Aorta (tissue), 5 donors: ENCODE measurements around the gene IHH. TPM values are rescaled to one million over a fixed set of nuclear protein-coding genes. Genes with fewer than 3 reads are reported as not detected.

ENCODE experiments used
- ATAC-seq: fragments of 200-7000 bp; cut with Tn5 transposase; one replicate; pipeline ENCODE4 v1.9.1; 2022; ENCODE audit warnings: moderate library complexity; ENCODE audit not compliant: low FRiP score
- DNase-seq, 2 donors: peaks; one replicate each; pipeline ENCODE4 v3.0.0-alpha.2; 2020
- H3K27ac ChIP-seq, 2 donors: one replicate each; pipeline ENCODE4 v1.5.1; 2013; ENCODE audit warnings: low read length in 2 of 2, mild to moderate bottlenecking in 2 of 2, moderate library complexity in 2 of 2, control low read depth in 1 of 2, inconsistent platforms in 1 of 2, low read depth in 1 of 2
- H3K27me3 ChIP-seq, 2 donors: one replicate each; pipeline ENCODE4 v1.6.1; 2013; ENCODE audit warnings: control low read depth in 1 of 2, low read length in 1 of 2, mild to moderate bottlenecking in 1 of 2, moderate library complexity in 1 of 2; ENCODE audit not compliant: insufficient read depth in 2 of 2, control insufficient read depth in 1 of 2
- H3K36me3 ChIP-seq, 2 donors: one replicate each; pipeline ENCODE4 v1.6.1; 2013; ENCODE audit warnings: control low read depth in 1 of 2, low read length in 1 of 2, mild to moderate bottlenecking in 1 of 2; ENCODE audit not compliant: insufficient read depth in 2 of 2, control insufficient read depth in 1 of 2
- H3K4me1 ChIP-seq, 2 donors: one replicate each; pipeline ENCODE4 v1.6.1; 2013; ENCODE audit warnings: low read length in 2 of 2, control low read depth in 1 of 2, mild to moderate bottlenecking in 1 of 2, moderate library complexity in 1 of 2; ENCODE audit not compliant: insufficient read depth in 2 of 2, control insufficient read depth in 1 of 2
- H3K4me3 ChIP-seq, 2 donors: one replicate each; pipeline ENCODE4 v1.5.1; 2013; ENCODE audit warnings: low read length in 2 of 2, control low read depth in 1 of 2, mild to moderate bottlenecking in 1 of 2
- H3K9me3 ChIP-seq: one replicate; pipeline ENCODE4 v1.6.1; 2013; ENCODE audit warnings: mild to moderate bottlenecking, low read length; ENCODE audit not compliant: control insufficient read depth
- WGBS, 2 donors: extraction: QIAGEN DNeasy Blood & Tissue Kit; methylation state at CpG; one replicate each; pipeline ENCODE4 v1.1.7; 2013; 5-methylcytosine and 5-hydroxymethylcytosine counted together
- intact Hi-C, 2 donors: fragments of 100-400 bp; cut with DNase I; formaldehyde crosslinking; loops; one replicate each; pipeline versions ENCODE4 v1.14.2 to v1.15.0; 2022
- microRNA-seq, 2 donors: library from miRNA; unstranded; fragments of <30 nt; microRNA quantifications; one replicate each; pipeline ENCODE4 v1.2.0, GENCODE V29; 2020
- polyA plus RNA-seq, 2 donors: library from polyadenylated mRNA; stranded (reverse); fragments of 200-250 nt; gene quantifications; one replicate each; pipeline ENCODE4 v1.2.3, GENCODE V29; 2013
- total RNA-seq, 2 donors: library from RNA; stranded (reverse); fragmentation: NEBNext Ultra II Directional; extraction: Animal tissue kit (Norgen Biotek cat#: 25700); gene quantifications; one replicate each; pipeline ENCODE4 v1.2.1, GENCODE V29; 2021
- donor health status: healthy with polysubstance abuse.
- donor health status: Bipolar disorder and iron deficiency.
- donor health status: DM: no; HTN: no; CAD: no.
- donor health status: DM: no; HTN: no; CAD: no.
- donor health status: DM: yes; HTN: yes; CAD: no.

Gene IHH
- total and polyA plus RNA-seq, 4 donors: 0.05 to 2.0 TPM; not detected in 2

GRCh38 chr2:219009294-219009693 lies 51.4 kb downstream of the IHH start:
- H3K27me3 ChIP-seq: no peaks in the 10 kb centered on the region
- H3K9me3 ChIP-seq: no peaks in the 10 kb centered on the region
- no peaks in the 10 kb centered on the region for H3K4me1 ChIP-seq
- ATAC-seq (no peak), DNase-seq (no peak)
- intact Hi-C loops: no loop called here
- H3K27ac ChIP-seq: no peak overlapping the region
- 74 to 80% methylated on average over 2 of the region's 2 CpGs for WGBS, 2 donors
- no peak overlapping the region for H3K4me3 ChIP-seq
- no peaks in the 10 kb centered on the region for H3K36me3 ChIP-seq

Small RNAs within 50 kb of the gene (microRNA-seq; reads per million reads assigned to microRNA genes)
- gene MIR3131: 0 reads per million in 2 donors

Other genes starting within 250 kb of the IHH start
- gene PRKAG3, start 229.1 kb downstream of the IHH start, total RNA-seq: 1 to 10 TPM in 1 of 2 donors, under 1 TPM in 1; 0.19 to 1.0 TPM
- gene PRKAG3, start 229.1 kb downstream of the IHH start, polyA plus RNA-seq: under 1 TPM; 0.13 to 0.20 TPM
- gene WNT6, start 201.1 kb downstream of the IHH start, total RNA-seq: 1 to 10 TPM in 1 of 2 donors, under 1 TPM in 1; 0.88 to 2.1 TPM
- gene WNT6, start 201.1 kb downstream of the IHH start, polyA plus RNA-seq: not detected
- gene WNT10A, start 180.1 kb downstream of the IHH start, total RNA-seq: not detected
- gene WNT10A, start 180.1 kb downstream of the IHH start, polyA plus RNA-seq: not detected
- not detected for gene CDK5R2, start 101.3 kb downstream of the IHH start, total RNA-seq
- not detected for gene CDK5R2, start 101.3 kb downstream of the IHH start, polyA plus RNA-seq
- not detected for gene FEV, start 75.7 kb downstream of the IHH start, total RNA-seq
- 1 to 10 TPM in 1 of 2 donors, not detected in 1; 1.9 TPM for gene FEV, start 75.7 kb downstream of the IHH start, polyA plus RNA-seq
- gene CRYBA2, start 67.5 kb downstream of the IHH start, total RNA-seq: not detected
- not detected for gene CRYBA2, start 67.5 kb downstream of the IHH start, polyA plus RNA-seq
- not detected for gene CFAP65, start 19.4 kb downstream of the IHH start, total RNA-seq
- gene CFAP65, start 19.4 kb downstream of the IHH start, polyA plus RNA-seq: under 1 TPM in 1 of 2 donors, not detected in 1; 0.15 TPM
- 1 to 10 TPM; 6.8 to 9.8 TPM for gene NHEJ1, start 99.9 kb upstream of the IHH start, total RNA-seq
- gene NHEJ1, start 99.9 kb upstream of the IHH start, polyA plus RNA-seq: 1 to 10 TPM; 8.1 to 8.9 TPM
- gene SLC23A3, start 109.1 kb upstream of the IHH start, total RNA-seq: 1 to 10 TPM; 3.5 to 7.3 TPM
- gene SLC23A3, start 109.1 kb upstream of the IHH start, polyA plus RNA-seq: 1 to 10 TPM; 1.6 to 4.7 TPM
- gene CNPPD1, start 116.0 kb upstream of the IHH start, total RNA-seq: 10 to 100 TPM; 36.9 to 50.0 TPM
- 10 to 100 TPM; 23.9 to 52.3 TPM for gene CNPPD1, start 116.0 kb upstream of the IHH start, polyA plus RNA-seq
- gene RETREG2, start 117.4 kb upstream of the IHH start, total RNA-seq: 10 to 100 TPM; 48.0 to 70.6 TPM
- 10 to 100 TPM; 19.3 to 44.2 TPM for gene RETREG2, start 117.4 kb upstream of the IHH start, polyA plus RNA-seq
- gene ZFAND2B, start 145.9 kb upstream of the IHH start, total RNA-seq: 10 to 100 TPM; 40.7 to 43.6 TPM
- gene ZFAND2B, start 145.9 kb upstream of the IHH start, polyA plus RNA-seq: 10 to 100 TPM; 30.2 to 73.4 TPM
- 10 to 100 TPM; 16.9 to 28.9 TPM for gene ABCB6, start 158.0 kb upstream of the IHH start, total RNA-seq
- 10 to 100 TPM; 16.5 to 72.5 TPM for gene ABCB6, start 158.0 kb upstream of the IHH start, polyA plus RNA-seq
- gene ATG9A, start 168.7 kb upstream of the IHH start, total RNA-seq: 10 to 100 TPM; 33.9 to 36.3 TPM
- gene ATG9A, start 168.7 kb upstream of the IHH start, polyA plus RNA-seq: 10 to 100 TPM in 1 of 2 donors, 1 to 10 TPM in 1; 9.6 to 36.6 TPM
- gene ANKZF1, start 168.9 kb upstream of the IHH start, total RNA-seq: 10 to 100 TPM; 21.4 to 55.9 TPM
- 100 to 1,000 TPM in 1 of 2 donors, 10 to 100 TPM in 1; 12.9 to 101 TPM for gene ANKZF1, start 168.9 kb upstream of the IHH start, polyA plus RNA-seq
- 1 to 10 TPM; 2.9 to 7.1 TPM for gene GLB1L, start 184.5 kb upstream of the IHH start, total RNA-seq
- gene GLB1L, start 184.5 kb upstream of the IHH start, polyA plus RNA-seq: 1 to 10 TPM; 2.7 to 3.8 TPM
- gene STK16, start 184.6 kb upstream of the IHH start, total RNA-seq: 10 to 100 TPM; 19.7 to 22.6 TPM
- gene STK16, start 184.6 kb upstream of the IHH start, polyA plus RNA-seq: 10 to 100 TPM; 26.8 to 37.2 TPM
- gene TUBA4B, start 192.3 kb upstream of the IHH start, total RNA-seq: not detected
- under 1 TPM in 1 of 2 donors, not detected in 1; 0.28 TPM for gene TUBA4B, start 192.3 kb upstream of the IHH start, polyA plus RNA-seq
- gene TUBA4A, start 193.0 kb upstream of the IHH start, total RNA-seq: 10 to 100 TPM; 44.3 to 59.2 TPM
- 10 to 100 TPM; 20.3 to 48.3 TPM for gene TUBA4A, start 193.0 kb upstream of the IHH start, polyA plus RNA-seq
- gene DNAJB2, start 218.4 kb upstream of the IHH start, total RNA-seq: 10 to 100 TPM; 54.4 to 54.7 TPM
- 10 to 100 TPM; 45.0 to 58.6 TPM for gene DNAJB2, start 218.4 kb upstream of the IHH start, polyA plus RNA-seq
- under 1 TPM in 1 of 2 donors, not detected in 1; 0.39 TPM for gene PTPRN, start 248.5 kb upstream of the IHH start, total RNA-seq
- not detected for gene PTPRN, start 248.5 kb upstream of the IHH start, polyA plus RNA-seq